Medulla oblongata (tissue), 1 donor: Measurements from ENCODE around the gene MARCHF4.
A peak's percentile ranks its signal among the peaks of the same experiment; 100 is the strongest.

ENCODE experiments used
- DNase-seq: peaks from one replicate; pipeline ENCODE4 v3.0.0-alpha.2; 2015; ENCODE audit errors: extremely low spot score

The MARCHF4 gene

GRCh38 chr2:216350214-216350791, 22.0 kb downstream of the MARCHF4 start:
- DNase-seq, result no peak

DNA sequence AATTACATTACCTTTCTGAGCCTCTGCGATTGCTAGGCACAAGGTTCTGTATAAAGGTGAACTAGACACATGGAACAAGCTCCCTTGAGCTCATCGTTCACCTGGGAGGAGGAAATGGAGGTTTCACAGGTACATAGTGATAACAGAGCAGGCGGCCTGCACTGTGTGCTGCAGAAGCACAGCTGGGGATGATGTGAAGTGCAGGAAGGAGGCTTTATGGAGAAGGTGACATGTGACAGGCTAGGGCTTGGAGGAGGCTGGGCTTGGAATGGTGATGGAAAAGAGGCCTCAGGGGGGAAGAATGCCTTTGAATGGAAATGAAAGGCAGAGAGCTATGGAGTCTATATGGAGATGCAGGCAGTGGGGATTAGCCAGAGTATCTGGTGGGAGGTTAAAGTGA, 22.9 kb downstream of the MARCHF4 start:
- no peak for DNase-seq

DNA sequence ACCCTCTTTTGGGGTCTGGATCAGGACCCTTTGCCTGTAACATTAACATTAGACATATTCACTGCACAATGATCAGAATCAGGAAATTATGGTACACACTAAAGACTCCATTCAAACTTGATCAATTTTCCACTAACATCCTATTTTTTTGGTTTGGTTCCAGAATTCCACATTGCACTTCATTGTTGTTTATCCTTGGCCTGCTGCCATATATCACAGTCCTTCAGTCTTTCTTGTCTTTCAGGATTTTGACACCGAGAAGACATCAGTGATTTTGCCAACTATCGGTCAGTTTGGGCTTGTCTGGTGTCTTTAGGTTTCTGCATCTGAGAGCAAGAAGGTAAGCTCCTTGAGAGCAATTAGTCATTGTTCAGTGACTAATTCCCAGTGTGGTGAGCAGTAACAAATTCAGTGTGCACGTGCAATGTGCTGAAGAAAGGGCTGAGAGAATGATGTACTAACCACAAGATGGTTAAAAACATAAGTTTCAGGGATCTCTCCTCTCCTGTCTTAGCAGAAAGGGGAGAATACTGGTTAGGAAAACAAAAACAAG, 23.5 kb downstream of the MARCHF4 start:
- no peak for DNase-seq

DNA sequence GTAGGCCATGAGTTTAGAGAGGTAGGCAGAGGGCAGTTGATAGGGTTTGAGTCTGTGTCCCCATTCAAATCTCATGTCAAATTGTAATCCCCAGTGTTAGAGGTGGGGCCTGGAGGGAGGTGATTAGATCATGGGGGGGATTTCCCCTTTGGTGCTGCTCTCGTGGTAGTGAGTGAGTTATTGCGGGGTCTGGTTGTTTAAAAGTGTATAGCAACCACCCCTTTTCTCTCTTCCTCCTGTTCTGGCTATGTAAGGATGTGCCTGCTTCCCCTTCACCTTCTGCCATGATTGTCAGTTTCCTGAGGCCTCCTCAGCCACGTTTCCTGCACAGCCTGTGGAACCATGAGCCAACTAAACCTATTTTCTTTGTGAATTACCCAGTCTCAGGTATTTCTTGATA, 25.5 kb downstream of the MARCHF4 start:
- DNase-seq, result no peak

- no peak for DNase-seq
These were observed 26.4 kb downstream of the MARCHF4 start for GRCh38 chr2:216345846-216346245.

DNA sequence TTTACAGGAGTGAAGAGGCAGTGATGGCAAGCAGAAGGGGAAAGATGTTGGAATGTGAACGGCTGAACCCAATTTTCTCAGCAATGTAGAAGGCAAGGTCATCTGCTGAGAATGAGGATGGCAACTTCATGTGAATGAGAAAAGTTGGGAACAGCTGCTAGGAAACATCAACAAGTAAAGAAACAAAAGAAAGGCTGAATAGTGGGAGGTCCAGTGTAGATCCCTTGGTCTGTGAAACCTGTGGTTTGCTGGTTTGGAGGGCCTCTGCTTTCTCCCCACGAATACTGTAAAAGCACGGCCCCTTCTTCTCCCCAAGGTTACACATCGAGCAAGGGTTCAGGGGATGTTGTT, 27.4 kb downstream of the MARCHF4 start:
- no peak for DNase-seq

- no peak for DNase-seq
These were observed 27.9 kb downstream of the MARCHF4 start for GRCh38 chr2:216344206-216344949.

DNA sequence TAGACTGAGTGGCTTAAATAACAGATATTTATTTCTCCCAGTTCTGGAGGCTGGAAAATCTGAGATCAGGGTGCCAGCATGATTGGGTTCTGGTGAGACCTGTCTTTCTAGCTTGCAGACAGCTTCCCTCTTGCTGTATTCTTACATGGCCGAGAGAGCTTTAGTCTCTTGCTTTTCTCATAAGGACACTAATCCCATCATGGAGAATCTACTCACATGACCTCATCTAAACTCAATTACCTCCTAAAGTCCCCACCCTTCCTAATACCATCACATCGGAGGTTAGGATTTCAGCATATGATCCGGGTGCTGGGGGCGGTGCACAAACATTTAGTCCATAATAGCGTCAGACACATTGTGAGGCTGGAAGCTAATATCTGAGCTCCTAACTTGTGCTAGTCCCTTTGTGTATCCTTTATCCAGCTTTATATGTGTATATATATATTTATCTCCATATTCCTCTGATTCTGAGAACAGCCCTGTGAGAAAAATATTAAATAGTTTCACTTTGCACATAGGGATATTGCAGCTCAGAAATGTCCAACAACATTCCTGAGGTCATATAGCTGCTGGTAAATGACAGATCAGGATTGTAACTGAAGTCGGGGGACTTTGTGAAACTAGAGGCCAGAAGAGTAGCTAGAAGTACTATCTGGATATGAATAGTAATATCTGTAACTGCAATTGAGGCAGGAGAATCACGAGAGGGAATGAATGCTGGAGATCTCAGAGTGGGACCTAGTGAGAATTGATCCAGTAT, 28.9 kb downstream of the MARCHF4 start:
- DNase-seq, result no peak

- DNase-seq, result no peak
These were observed 31.2 kb downstream of the MARCHF4 start for GRCh38 chr2:216341121-216341520.

DNA sequence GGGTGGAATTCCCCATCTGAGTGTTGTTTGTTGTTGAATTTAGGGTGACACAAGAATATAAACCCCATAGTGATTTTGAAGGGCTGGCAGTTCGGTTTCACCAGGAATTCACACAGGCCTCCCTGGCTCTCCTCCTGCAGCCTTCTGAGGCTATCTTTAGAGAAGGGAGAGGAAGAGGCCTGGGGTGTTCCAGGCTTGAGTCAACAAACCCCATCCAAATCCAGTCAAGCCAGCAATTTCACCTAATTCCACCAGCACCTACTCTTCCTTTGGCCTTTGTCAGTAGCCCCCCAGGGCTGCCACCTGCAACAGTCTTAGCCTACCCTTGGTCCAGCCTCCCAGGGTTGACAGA, 32.0 kb downstream of the MARCHF4 start:
- DNase-seq, result no peak

GRCh38 chr2:216339456-216340279, 32.6 kb downstream of the MARCHF4 start:
- DNase-seq, result peak; percentile 18

GRCh38 chr2:216335252-216335651, 37.0 kb downstream of the MARCHF4 start:
- no peak for DNase-seq

GRCh38 chr2:216328347-216328746, 43.9 kb downstream of the MARCHF4 start:
- no peak for DNase-seq

DNA sequence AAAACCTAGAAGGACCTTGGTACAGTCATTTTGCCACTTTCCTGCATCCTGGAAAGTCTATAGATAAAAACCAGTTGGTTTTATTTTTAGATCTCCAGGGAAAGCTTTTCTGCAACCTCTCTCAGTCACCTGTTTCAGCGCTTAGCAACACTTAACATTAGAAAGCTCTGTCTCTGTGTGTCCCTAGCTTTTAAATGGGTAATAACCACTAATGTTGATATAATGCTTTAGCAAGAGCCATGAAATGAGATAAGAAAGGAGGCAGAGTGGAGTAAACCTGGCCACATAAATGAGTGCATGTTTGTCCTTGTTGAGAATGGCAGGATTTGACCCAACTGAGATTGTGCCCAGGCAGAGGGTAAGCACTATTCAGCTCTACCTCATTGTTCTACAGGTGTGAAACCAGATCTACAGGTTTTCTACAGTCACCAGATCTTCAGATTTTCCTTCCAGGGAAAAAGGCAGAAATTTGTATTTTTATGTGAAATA, 44.8 kb downstream of the MARCHF4 start:
- DNase-seq, result no peak
